ENCODE data around the gene P2RY6.
A peak's percentile ranks its signal among the peaks of the same experiment; 100 is the strongest.
"Not testable (repeated sequence)": the region's sequence is repeated elsewhere in the genome, so short reads cannot be mapped to it uniquely, and the experiment has no call there.

Gene P2RY6

GRCh38 chr11:73271936-73272679 lies at the start of gene P2RY6:
P2RY6 (plus strand) TSS chr11:73272338; CDS start chr11:73296519, 24,181 bp downstream.
- peak; percentile 83 for DNase-seq

- DNase-seq, result peak; percentile 21
Observed at GRCh38 chr11:73223998-73224730, 48.0 kb upstream of the P2RY6 start.

- no peak for DNase-seq
Observed at GRCh38 chr11:73225001-73225686, 47.0 kb upstream of the P2RY6 start.

- DNase-seq, result no peak
Observed at GRCh38 chr11:73225851-73226250, 46.3 kb upstream of the P2RY6 start.

- no peak for DNase-seq
Observed at GRCh38 chr11:73226297-73227006, 45.7 kb upstream of the P2RY6 start.

- no peak for DNase-seq
Observed at GRCh38 chr11:73227571-73228211, 44.4 kb upstream of the P2RY6 start.

GRCh38 chr11:73228268-73229134 lies 43.6 kb upstream of the P2RY6 start:
- DNase-seq, result no peak

GRCh38 chr11:73229321-73229895 lies 42.7 kb upstream of the P2RY6 start:
- no peak for DNase-seq

- no peak for DNase-seq
Observed at GRCh38 chr11:73229896-73230875, 42.0 kb upstream of the P2RY6 start.

- DNase-seq, result no peak
Observed at GRCh38 chr11:73230931-73231330, 41.2 kb upstream of the P2RY6 start.

GRCh38 chr11:73232487-73232886 lies 39.7 kb upstream of the P2RY6 start:
- not testable (repeated sequence) for DNase-seq

GRCh38 chr11:73233211-73233610 lies 38.9 kb upstream of the P2RY6 start:
- no peak for DNase-seq

- no peak for DNase-seq
Observed at GRCh38 chr11:73233692-73234470, 38.3 kb upstream of the P2RY6 start.

- no peak for DNase-seq
Observed at GRCh38 chr11:73234471-73235181, 37.5 kb upstream of the P2RY6 start.

GRCh38 chr11:73235236-73235786 lies 36.8 kb upstream of the P2RY6 start:
- DNase-seq, result no peak

- no peak for DNase-seq
Observed at GRCh38 chr11:73236205-73236765, 35.9 kb upstream of the P2RY6 start.

GRCh38 chr11:73236854-73237253 lies 35.3 kb upstream of the P2RY6 start:
- DNase-seq, result peak; percentile 33

All from GF-D8 (cell line).